Suprapubic skin (tissue), 4 donors: ENCODE results near the gene MYOM3. TPM values are rescaled to one million over a fixed set of nuclear protein-coding genes. Genes with fewer than 3 reads are reported as not detected.
"Not testable (repeated sequence)": the region's sequence is repeated elsewhere in the genome, so short reads cannot be mapped to it uniquely, and the experiment has no call there.

Source experiments
- DNase-seq, 2 donors: peaks; one replicate each; pipeline ENCODE4 v3.0.0-alpha.2; 2019; ENCODE audit warnings: low spot score in 2 of 2
- H3K27ac ChIP-seq: fragments of 200-600 bp; sonication (generic); one replicate; pipeline ENCODE4 v1.5.1; 2019
- H3K27me3 ChIP-seq: fragments of 200-600 bp; sonication (generic); one replicate; pipeline ENCODE4 v1.5.1; 2019
- H3K36me3 ChIP-seq: fragments of 200-600 bp; sonication (generic); one replicate; pipeline ENCODE4 v1.5.1; 2019
- H3K4me1 ChIP-seq: fragments of 200-600 bp; sonication (generic); one replicate; pipeline ENCODE4 v1.5.1; 2019
- H3K4me3 ChIP-seq: fragments of 200-600 bp; sonication (generic); one replicate; pipeline ENCODE4 v1.5.1; 2019; ENCODE audit warnings: mild to moderate bottlenecking
- H3K9me3 ChIP-seq: fragments of 200-600 bp; sonication (generic); one replicate; pipeline ENCODE4 v1.5.1; 2019
- EP300 ChIP-seq: sonication (generic); formaldehyde crosslinking; IDR thresholded peaks from one replicate; pipeline ENCODE4 v1.6.1; 2017; ENCODE audit warnings: antibody characterized with exemption
- POLR2A ChIP-seq, 2 donors: fragments of 450-650 bp; IDR thresholded peaks; one replicate each; pipeline ENCODE4 v1.6.1; 2017; ENCODE audit warnings: antibody characterized with exemption in 2 of 2, mild to moderate bottlenecking in 2 of 2, moderate library complexity in 2 of 2
- POLR2AphosphoS5 ChIP-seq, 3 donors: sonication (generic); formaldehyde crosslinking; IDR thresholded peaks; one replicate each; pipeline ENCODE4 v1.6.1; 2017; ENCODE audit warnings: antibody characterized with exemption in 3 of 3
- WGBS: methylation state at CpG from one replicate; pipeline ENCODE4 v1.1.5; 2018; 5-methylcytosine and 5-hydroxymethylcytosine counted together
- total RNA-seq, 4 donors: library from RNA; depleted of rRNA; stranded (reverse); fragments of >200 nt; gene quantifications; one replicate each; pipeline ENCODE4 v1.1.0, GENCODE V29; 2016
- TF ChIP-seq, protein P1 (sequence below), 2 donors: fragments of 200-600 bp in 1 of 2; fragments of 450-650 bp in 1 of 2; sonication (generic) in 1 of 2; IDR thresholded peaks; one replicate each; pipeline ENCODE4 v1.5.1; 2016 to 2019; ENCODE audit warnings: antibody characterized with exemption in 2 of 2, mild to moderate bottlenecking in 1 of 2, moderate library complexity in 1 of 2

Gene MYOM3
- total RNA-seq, 4 donors from 2014 or later, result 1.5 to 2.3 (median 2.1) TPM

GRCh38 chr1:24032981-24033380, 79.0 kb downstream of the MYOM3 start:
- Histone ChIP-seq H3K9me3 (no peaks in the 10 kb centered on the region), H3K4me1 (no peaks in the 10 kb centered on the region), H3K27ac (no peak overlapping the region), H3K4me3 (no peak overlapping the region), H3K27me3 (no peaks in the 10 kb centered on the region), H3K36me3 (no peaks in the 10 kb centered on the region)
- no peak for TF ChIP-seq POLR2AphosphoS5 (IDR thresholded peaks at IDR 0.05)
- TF ChIP-seq POLR2A (IDR thresholded peaks at IDR 0.05), result no peak
- TF ChIP-seq EP300, result no peak
- TF ChIP-seq, protein P1, sequence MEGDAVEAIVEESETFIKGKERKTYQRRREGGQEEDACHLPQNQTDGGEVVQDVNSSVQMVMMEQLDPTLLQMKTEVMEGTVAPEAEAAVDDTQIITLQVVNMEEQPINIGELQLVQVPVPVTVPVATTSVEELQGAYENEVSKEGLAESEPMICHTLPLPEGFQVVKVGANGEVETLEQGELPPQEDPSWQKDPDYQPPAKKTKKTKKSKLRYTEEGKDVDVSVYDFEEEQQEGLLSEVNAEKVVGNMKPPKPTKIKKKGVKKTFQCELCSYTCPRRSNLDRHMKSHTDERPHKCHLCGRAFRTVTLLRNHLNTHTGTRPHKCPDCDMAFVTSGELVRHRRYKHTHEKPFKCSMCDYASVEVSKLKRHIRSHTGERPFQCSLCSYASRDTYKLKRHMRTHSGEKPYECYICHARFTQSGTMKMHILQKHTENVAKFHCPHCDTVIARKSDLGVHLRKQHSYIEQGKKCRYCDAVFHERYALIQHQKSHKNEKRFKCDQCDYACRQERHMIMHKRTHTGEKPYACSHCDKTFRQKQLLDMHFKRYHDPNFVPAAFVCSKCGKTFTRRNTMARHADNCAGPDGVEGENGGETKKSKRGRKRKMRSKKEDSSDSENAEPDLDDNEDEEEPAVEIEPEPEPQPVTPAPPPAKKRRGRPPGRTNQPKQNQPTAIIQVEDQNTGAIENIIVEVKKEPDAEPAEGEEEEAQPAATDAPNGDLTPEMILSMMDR (IDR thresholded peaks at IDR 0.05), result no peak
- 72% methylated on average over 5 of the region's 5 CpGs for WGBS
- no peak for DNase-seq

DNA sequence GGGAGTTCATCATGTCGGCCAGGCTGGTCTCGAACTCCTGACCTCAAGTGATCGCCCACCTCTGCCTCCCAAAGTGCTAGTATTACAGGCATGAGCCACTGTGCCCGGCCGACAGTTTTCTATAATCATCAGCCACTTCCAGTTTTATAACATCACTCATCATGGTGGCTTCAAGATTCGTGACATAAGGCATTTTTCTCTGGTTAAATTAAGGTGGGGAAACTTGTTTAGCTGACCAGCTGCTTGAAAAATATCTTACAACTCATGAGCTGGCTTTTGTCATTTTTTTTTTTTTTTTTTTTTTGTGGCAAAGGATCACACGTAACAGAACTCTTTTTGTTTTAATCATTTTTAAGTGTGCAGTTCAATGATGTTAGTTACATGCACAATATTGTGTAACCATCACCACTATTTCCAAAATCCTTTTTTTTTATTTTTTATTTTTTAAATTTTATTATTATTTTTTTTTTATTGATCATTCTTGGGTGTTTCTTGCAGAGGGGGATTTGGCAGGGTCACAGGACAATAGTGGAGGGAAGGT, 80.9 kb downstream of the MYOM3 start:
- not testable (repeated sequence) for H3K36me3 ChIP-seq, H3K9me3 ChIP-seq, DNase-seq, H3K27me3 ChIP-seq, H3K4me3 ChIP-seq, H3K4me1 ChIP-seq
- peak overlapping the region; percentile 70 for H3K27ac ChIP-seq
- 70% methylated on average over 7 of the region's 7 CpGs for WGBS

DNA sequence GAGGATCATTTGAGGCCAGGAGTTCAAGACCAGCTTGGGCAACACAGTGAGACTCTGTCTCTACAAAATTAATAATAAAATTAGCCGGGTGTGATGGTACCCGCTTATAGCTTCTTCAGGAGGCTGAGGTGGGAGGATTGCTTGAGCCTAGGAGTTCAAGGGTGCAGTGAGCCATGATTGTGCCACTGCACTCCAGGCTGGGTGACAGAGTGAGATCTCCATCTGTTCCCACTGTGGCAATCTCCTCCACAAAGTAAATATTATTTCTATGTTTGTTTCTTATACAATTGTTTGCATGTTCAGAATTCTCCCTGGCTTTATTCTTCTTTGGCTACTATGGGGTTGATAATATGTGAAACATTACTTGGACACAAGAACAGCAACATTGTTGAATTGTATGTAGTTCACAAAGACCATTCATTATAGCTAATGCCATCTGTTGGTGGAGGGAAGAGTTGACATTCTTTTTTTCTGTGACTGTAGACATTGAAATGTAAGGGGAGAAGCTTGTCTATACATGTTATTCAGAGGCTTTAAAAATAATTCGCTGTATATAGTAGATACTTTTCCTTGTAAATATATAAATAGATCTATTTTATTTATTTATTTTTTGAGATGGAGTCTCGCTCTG, 84.0 kb downstream of the MYOM3 start:
- Histone ChIP-seq H3K4me3 (no peak overlapping the region), H3K9me3 (no peaks in the 10 kb centered on the region), H3K4me1 (no peaks in the 10 kb centered on the region), H3K27ac (no peak overlapping the region), H3K27me3 (no peaks in the 10 kb centered on the region), H3K36me3 (no peaks in the 10 kb centered on the region)
- TF ChIP-seq EP300, result no peak
- TF ChIP-seq POLR2AphosphoS5 (IDR thresholded peaks at IDR 0.05), result no peak
- TF ChIP-seq, protein P1 (IDR thresholded peaks at IDR 0.05), result no peak
- no peak for TF ChIP-seq POLR2A (IDR thresholded peaks at IDR 0.05)
- WGBS, result 77% methylated on average over 4 of the region's 4 CpGs
- DNase-seq, result no peak

DNA sequence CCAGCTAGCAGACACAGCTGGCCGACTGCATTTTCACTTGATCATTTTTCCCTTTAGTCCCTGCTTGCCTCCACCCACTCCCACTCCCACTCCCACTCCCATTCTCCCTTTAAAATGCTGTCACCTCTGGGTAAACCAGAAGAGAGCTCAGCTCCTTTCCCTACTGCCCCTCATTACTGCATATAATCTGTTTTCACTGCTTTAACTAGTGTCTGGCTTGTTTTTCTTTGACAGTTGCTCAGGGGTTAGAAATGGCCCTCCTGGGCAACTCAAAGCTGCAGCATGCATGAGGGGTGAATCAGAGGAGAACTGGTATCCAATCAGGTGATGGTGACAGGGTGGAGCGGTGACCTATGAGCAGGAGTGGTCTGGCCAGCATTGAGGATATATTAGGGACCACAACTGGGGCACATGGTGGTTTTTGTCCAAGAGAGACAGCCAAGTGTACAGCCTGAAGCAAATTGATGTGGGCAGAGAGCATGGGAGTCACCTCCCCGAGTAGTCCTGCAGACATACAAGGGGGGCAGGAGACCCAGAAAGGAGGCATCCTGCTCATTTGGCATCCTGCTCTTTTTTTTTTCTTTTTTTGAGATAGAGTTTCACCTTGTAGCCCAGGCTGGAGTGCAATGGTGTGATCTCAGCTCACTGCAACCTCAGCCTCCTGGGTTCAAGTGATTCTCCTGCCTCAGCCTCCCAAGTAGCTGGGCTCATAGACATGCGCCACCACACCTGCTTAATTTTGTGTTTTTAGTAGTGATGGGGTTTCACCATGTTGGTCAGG, 89.2 kb downstream of the MYOM3 start:
- Histone ChIP-seq H3K27me3 (no peaks in the 10 kb centered on the region), H3K4me1 (peaks cover 35% of the 10 kb centered on the region), H3K4me3 (no peak overlapping the region), H3K36me3 (no peaks in the 10 kb centered on the region), H3K27ac (no peak overlapping the region), H3K9me3 (no peaks in the 10 kb centered on the region)
- 81% methylated on average over 4 of the region's 4 CpGs for WGBS
- DNase-seq, result no peak
- TF ChIP-seq EP300, result no peak
- TF ChIP-seq, protein P1 (IDR thresholded peaks at IDR 0.05), result no peak
- no peak for TF ChIP-seq POLR2AphosphoS5 (IDR thresholded peaks at IDR 0.05)
- TF ChIP-seq POLR2A (IDR thresholded peaks at IDR 0.05), result no peak

DNA sequence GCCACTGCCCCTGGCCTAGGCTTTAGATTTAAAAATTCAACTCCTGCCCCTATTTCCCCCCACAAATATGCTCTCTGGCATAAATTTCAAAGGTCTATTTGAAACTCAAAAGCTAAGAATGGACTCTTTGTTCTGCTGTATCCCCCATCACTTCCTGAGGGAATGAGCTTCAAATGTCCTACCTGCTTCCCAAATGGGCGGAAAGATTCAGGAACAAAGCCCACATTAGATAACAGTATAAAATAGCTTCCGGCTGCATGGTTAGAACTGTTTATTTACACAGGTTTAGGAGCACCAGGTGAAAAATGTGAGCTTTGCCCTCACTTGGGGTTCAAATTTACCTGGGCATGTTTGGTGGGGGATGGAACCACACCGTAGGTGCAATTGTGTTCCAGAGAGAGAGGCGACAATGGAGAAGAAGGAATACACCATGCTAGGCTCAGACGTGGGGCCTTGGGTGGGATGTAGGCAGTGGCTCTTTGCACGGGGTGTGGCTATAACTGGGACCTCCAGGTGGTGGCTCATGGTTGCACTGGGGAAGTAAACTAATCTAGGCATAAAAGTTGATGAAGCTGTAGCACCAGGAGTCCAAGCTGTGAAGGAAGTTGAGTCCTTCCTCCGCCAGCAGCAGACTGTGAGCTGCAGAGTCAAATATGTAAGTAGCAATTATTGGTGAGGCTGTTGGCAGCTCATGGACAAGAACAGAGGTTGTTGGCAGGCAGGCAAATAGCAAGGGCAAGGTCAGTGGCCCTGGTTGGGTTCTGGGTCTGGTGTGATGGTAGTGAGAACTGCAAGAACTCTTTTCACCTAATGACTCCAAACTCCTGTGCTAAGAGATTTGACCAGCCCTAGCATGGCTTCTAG, 90.3 kb downstream of the MYOM3 start:
- Histone ChIP-seq H3K9me3 (no peaks in the 10 kb centered on the region), H3K36me3 (no peaks in the 10 kb centered on the region), H3K4me1 (peaks cover 37% of the 10 kb centered on the region), H3K27me3 (no peaks in the 10 kb centered on the region), H3K27ac (no peak overlapping the region), H3K4me3 (no peak overlapping the region)
- no peak for DNase-seq
- no peak for TF ChIP-seq POLR2AphosphoS5 (IDR thresholded peaks at IDR 0.05)
- no peak for TF ChIP-seq POLR2A (IDR thresholded peaks at IDR 0.05)
- TF ChIP-seq EP300, result no peak
- TF ChIP-seq, protein P1 (IDR thresholded peaks at IDR 0.05), result no peak
- 85% methylated on average over 7 of the region's 7 CpGs for WGBS
